ENCODE measurements around the gene SOX5. TPM values are rescaled to one million over a fixed set of nuclear protein-coding genes. Genes with fewer than 3 reads are reported as not detected.

The SOX5 gene
- total RNA-seq, 2 donors from 2014 or later, result 3.0 to 13.3 TPM

DNA sequence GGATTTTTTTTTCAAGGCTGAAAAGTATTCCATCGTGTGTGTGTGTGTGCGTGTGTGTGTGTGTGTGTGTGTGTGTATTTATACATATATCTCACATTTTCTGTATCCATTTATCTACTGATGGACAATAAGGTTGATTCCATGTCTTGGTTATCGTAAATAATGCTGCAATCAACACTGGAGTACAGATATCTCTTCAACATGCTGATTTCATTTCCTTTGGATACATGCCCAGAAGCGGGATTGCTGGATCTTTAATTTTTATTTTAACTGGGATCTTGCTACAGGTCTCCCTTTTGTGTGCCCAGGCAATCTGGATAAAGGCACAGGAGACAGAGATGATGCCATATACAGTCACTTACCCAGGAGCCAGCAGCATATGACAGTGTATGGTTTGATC is 338.1 kb downstream of the SOX5 start:
- Mint-ChIP-seq H3K4me1 (ENCODE audit: low read depth in 2 of 2) (no peaks in the 10 kb centered on the region), H3K36me3 (no peaks in the 10 kb centered on the region), H3K4me3 (no peak overlapping the region), H3K9me3 (peaks cover 16% of the 10 kb centered on the region), H3K27ac (no peak overlapping the region), H3K27me3 (no peaks in the 10 kb centered on the region)
- no peak for ATAC-seq
- DNase-seq (ENCODE audit: low spot score), result no peak

DNA sequence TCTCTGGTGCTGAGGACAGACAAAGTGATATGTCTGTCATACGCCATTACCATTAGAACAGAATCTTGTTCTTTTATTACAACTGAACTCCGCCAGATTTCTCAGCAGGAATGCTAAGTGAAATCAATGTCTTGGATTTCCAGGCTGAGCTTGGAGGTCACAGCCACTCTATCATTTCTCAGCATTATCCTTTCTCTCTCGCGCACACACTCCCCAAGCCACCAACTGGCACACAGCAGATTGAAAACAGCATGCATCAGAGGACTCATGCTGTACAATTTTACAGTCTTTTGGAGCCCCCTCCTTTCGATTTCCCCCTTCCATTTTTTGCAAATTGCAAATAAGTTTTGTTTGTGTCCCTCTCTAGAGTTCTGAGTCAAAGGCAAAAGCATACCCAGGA is 348.6 kb downstream of the SOX5 start:
- Mint-ChIP-seq H3K4me3 (no peak overlapping the region), H3K9me3 (peaks cover 9% of the 10 kb centered on the region), H3K4me1 (ENCODE audit: low read depth in 2 of 2) (no peaks in the 10 kb centered on the region), H3K27ac (no peak overlapping the region), H3K36me3 (peaks cover 6% of the 10 kb centered on the region), H3K27me3 (no peaks in the 10 kb centered on the region)
- ATAC-seq (no peak), DNase-seq (ENCODE audit: low spot score) (no peak)

DNA sequence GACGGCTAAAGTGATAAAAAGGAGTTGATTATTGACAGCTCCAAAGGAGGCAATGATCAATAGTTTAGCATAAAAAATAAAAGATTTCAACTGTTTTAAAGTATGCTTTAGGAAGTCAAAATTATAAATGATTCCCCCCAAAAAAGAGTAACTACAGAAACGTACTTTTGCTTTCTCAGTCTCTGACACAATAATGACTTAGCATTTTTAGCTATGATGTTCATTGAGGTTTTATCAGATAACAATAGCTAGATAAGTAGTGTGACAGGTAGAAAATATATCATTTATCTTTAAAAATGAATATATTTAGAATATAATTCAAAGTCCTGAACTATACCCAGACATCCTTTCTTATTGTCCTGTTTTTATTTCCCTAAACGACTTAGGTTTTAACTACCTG is 352.9 kb downstream of the SOX5 start:
- H3K27me3 Mint-ChIP-seq, result no peaks in the 10 kb centered on the region
- peaks cover 12% of the 10 kb centered on the region for H3K9me3 Mint-ChIP-seq
- H3K4me3 Mint-ChIP-seq, result no peak overlapping the region
- H3K27ac Mint-ChIP-seq, result no peak overlapping the region
- no peak for DNase-seq (ENCODE audit: low spot score)
- H3K36me3 Mint-ChIP-seq, result peaks cover 6% of the 10 kb centered on the region
- no peak for ATAC-seq
- H3K4me1 Mint-ChIP-seq (ENCODE audit: low read depth in 2 of 2), result no peaks in the 10 kb centered on the region

DNA sequence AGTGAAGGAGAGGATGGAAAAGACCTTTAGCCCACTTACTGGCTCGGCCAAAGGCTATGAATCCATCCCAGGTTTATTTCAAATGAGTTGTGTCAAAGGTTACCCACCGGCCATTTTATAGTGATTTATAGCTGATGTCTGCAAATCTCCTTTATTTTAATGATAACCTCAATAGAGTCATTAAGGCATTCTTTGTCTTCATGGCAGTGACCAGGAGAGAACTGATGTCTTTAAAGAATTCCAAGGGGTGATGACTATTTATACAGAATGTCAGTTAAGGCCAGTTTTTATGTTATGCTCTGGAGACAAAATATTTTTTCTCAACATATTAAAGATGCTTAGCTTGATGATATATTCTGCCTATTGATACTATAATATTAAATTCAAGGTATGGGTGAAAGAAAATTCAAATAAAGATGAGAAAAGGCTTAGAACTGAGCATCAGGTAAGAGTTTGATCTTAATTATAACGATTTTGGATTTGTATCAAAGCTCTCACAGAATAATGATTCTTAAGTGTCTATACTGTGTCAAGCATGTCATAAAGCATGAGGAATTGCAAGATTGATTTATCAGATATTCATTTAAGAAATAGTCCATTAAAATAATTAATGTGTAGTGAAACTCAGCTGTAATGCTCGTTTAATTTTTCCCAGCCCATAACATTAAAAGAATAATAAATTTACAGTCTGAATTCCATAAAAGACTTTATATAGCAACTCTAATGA is 361.5 kb downstream of the SOX5 start:
- Mint-ChIP-seq H3K4me3 (no peak overlapping the region), H3K27me3 (no peaks in the 10 kb centered on the region), H3K4me1 (ENCODE audit: low read depth in 2 of 2) (no peaks in the 10 kb centered on the region), H3K36me3 (no peaks in the 10 kb centered on the region), H3K27ac (no peak overlapping the region), H3K9me3 (peaks cover 14% of the 10 kb centered on the region)
- DNase-seq (ENCODE audit: low spot score) (no peak), ATAC-seq (no peak)

DNA sequence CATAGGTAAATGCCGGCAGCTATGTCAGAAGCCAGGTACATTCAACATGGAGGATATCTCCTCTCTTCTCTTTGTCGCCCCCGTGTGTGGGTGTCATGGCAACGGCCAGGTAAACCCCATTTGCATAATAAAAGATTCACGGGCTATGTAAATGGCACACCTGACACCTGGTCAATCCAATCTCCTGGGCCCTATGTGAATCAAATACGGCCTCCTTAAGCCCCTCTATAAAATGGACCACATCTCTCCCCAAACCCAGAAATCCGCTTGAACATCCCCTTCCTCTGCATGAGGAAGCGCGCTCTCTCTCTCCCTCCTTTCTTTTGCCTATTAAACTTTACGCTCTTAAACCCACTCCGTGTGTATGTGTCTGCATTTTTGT is 363.7 kb downstream of the SOX5 start:
- no peak overlapping the region for H3K4me3 Mint-ChIP-seq
- H3K36me3 Mint-ChIP-seq, result no peaks in the 10 kb centered on the region
- no peak overlapping the region for H3K27ac Mint-ChIP-seq
- no peaks in the 10 kb centered on the region for H3K4me1 Mint-ChIP-seq (ENCODE audit: low read depth in 2 of 2)
- DNase-seq (ENCODE audit: low spot score), result no peak
- peaks cover 14% of the 10 kb centered on the region for H3K9me3 Mint-ChIP-seq
- H3K27me3 Mint-ChIP-seq, result no peaks in the 10 kb centered on the region
- no peak for ATAC-seq

DNA sequence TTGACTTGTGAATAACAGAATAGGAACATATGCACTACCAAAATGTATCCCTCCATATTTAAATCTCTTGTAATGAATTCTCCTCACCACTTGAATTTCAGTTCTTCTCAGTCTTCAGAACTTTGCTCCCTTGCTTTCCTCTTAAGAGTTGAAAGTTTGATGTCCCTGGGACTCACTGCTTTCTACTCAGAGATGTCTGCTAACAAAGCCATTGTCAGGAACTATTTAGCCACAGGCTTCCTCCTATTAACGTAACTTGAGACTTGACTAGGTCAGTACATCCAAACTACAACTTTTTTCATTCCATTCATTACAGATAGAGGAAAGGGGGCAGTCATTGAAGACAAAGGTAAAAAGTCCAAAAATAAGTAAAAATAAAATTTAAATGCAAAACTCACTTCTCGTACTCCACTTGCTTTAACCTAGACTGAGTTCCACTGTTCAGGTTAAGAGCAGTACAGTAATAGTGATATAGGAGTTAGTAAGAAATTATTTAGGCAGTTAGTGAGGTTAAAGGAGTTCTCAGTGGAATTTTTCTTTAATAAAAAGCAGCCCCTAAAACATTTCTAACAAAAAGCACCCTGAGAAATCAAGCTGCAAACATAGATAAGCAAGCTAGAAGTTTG is 364.2 kb downstream of the SOX5 start:
- DNase-seq (ENCODE audit: low spot score), result no peak
- Mint-ChIP-seq H3K9me3 (peaks cover 14% of the 10 kb centered on the region), H3K27me3 (no peaks in the 10 kb centered on the region), H3K4me1 (ENCODE audit: low read depth in 2 of 2) (no peaks in the 10 kb centered on the region), H3K4me3 (no peak overlapping the region), H3K27ac (no peak overlapping the region), H3K36me3 (no peaks in the 10 kb centered on the region)
- no peak for ATAC-seq

DNA sequence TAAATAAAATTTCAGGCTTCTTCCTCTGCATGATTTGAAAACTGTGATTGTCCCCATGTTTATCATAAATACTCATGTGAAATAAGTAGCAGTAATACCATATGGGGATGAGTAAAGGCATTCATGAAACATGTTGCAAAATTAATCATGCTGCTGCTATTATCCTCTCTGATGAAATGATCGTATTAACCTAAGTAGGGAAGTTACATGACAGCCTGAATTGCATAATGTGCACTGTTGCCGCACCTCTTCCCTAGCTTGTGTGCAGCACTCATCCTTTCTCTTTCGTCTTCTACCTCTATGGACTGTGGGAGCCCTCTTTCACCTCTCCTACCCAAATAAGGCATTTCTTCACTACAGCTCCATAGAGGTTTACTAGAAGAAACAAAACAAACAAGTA is 367.6 kb downstream of the SOX5 start:
- H3K4me1 Mint-ChIP-seq (ENCODE audit: low read depth in 2 of 2), result no peaks in the 10 kb centered on the region
- H3K27me3 Mint-ChIP-seq, result no peaks in the 10 kb centered on the region
- H3K27ac Mint-ChIP-seq, result no peak overlapping the region

GRCh38 chr12:23579257-23579656 is 370.2 kb downstream of the SOX5 start:
- H3K4me1 Mint-ChIP-seq (ENCODE audit: low read depth in 2 of 2), result no peaks in the 10 kb centered on the region
- H3K4me3 Mint-ChIP-seq, result no peak overlapping the region
- no peaks in the 10 kb centered on the region for H3K36me3 Mint-ChIP-seq
- H3K9me3 Mint-ChIP-seq, result peaks cover 9% of the 10 kb centered on the region
- no peaks in the 10 kb centered on the region for H3K27me3 Mint-ChIP-seq
- ATAC-seq (no peak), DNase-seq (ENCODE audit: low spot score) (no peak)
- H3K27ac Mint-ChIP-seq, result no peak overlapping the region

More for the DNA sequence above, 367.6 kb downstream of the SOX5 start:
- no peak overlapping the region for H3K4me3 Mint-ChIP-seq
- DNase-seq (ENCODE audit: low spot score) (no peak), ATAC-seq (no peak)
- H3K9me3 Mint-ChIP-seq, result peaks cover 11% of the 10 kb centered on the region
- H3K36me3 Mint-ChIP-seq, result no peaks in the 10 kb centered on the region

- no peak overlapping the region for H3K27ac Mint-ChIP-seq
- no peaks in the 10 kb centered on the region for H3K27me3 Mint-ChIP-seq
- H3K36me3 Mint-ChIP-seq, result no peaks in the 10 kb centered on the region
- peaks cover 12% of the 10 kb centered on the region for H3K9me3 Mint-ChIP-seq
- H3K4me3 Mint-ChIP-seq, result no peak overlapping the region
- DNase-seq (ENCODE audit: low spot score), result no peak
- no peaks in the 10 kb centered on the region for H3K4me1 Mint-ChIP-seq (ENCODE audit: low read depth in 2 of 2)
- ATAC-seq, result no peak
These were observed 373.1 kb downstream of the SOX5 start for GRCh38 chr12:23576372-23576771.

GRCh38 chr12:23569356-23569755 is 380.1 kb downstream of the SOX5 start:
- peaks cover 32% of the 10 kb centered on the region for H3K9me3 Mint-ChIP-seq
- H3K4me3 Mint-ChIP-seq, result no peak overlapping the region
- H3K4me1 Mint-ChIP-seq (ENCODE audit: low read depth in 2 of 2), result no peaks in the 10 kb centered on the region
- H3K36me3 Mint-ChIP-seq, result no peaks in the 10 kb centered on the region
- no peak overlapping the region for H3K27ac Mint-ChIP-seq
- H3K27me3 Mint-ChIP-seq, result no peaks in the 10 kb centered on the region
- ATAC-seq (no peak), DNase-seq (ENCODE audit: low spot score) (no peak)

- no peaks in the 10 kb centered on the region for H3K36me3 Mint-ChIP-seq
- no peak for DNase-seq (ENCODE audit: low spot score)
- H3K27me3 Mint-ChIP-seq, result no peaks in the 10 kb centered on the region
- peaks cover 24% of the 10 kb centered on the region for H3K9me3 Mint-ChIP-seq
- no peaks in the 10 kb centered on the region for H3K4me1 Mint-ChIP-seq (ENCODE audit: low read depth in 2 of 2)
- H3K4me3 Mint-ChIP-seq, result no peak overlapping the region
- no peak overlapping the region for H3K27ac Mint-ChIP-seq
- no peak for ATAC-seq
These were observed 383.3 kb downstream of the SOX5 start for GRCh38 chr12:23566133-23566532.

DNA sequence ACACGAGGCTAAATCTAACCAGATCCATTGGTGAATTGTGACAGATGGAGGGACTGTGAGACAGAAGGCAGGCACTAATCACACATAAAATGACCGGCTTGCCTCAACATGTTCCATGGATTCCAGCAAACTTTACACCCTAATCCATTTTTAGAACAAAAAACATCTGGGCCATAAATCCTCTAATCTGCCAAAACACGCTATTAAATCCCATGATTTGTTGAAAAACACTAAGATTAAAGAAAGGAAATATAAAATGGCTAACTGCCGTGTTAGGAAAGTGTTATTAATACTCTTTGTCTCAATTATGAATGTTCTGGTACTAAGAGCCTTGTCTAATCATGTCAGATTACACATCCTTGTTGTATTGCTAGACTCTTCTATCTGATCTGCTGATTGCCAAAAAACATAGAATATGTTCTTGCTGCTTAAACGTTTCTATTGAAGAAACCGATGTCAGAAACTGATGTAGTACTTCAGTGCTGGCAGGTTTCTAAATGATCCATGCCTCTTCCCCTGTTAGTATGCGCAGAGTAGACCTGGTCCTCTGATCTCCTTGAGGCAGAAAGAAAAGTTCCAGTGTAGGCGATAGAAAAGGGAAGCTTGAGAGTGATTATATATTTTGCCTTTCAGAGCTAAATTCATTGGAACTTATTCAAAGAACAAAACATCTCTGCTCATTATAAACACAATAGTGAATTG is 384.9 kb downstream of the SOX5 start:
- DNase-seq (ENCODE audit: low spot score) (no peak), ATAC-seq (no peak)
- no peaks in the 10 kb centered on the region for H3K36me3 Mint-ChIP-seq
- H3K4me3 Mint-ChIP-seq, result no peak overlapping the region
- H3K27me3 Mint-ChIP-seq, result no peaks in the 10 kb centered on the region
- peaks cover 23% of the 10 kb centered on the region for H3K9me3 Mint-ChIP-seq
- no peak overlapping the region for H3K27ac Mint-ChIP-seq
- H3K4me1 Mint-ChIP-seq (ENCODE audit: low read depth in 2 of 2), result no peaks in the 10 kb centered on the region

- Mint-ChIP-seq H3K36me3 (no peaks in the 10 kb centered on the region), H3K27ac (no peak overlapping the region), H3K4me3 (no peak overlapping the region), H3K4me1 (ENCODE audit: low read depth in 2 of 2) (no peaks in the 10 kb centered on the region), H3K9me3 (peaks cover 11% of the 10 kb centered on the region), H3K27me3 (no peaks in the 10 kb centered on the region)
- DNase-seq (ENCODE audit: low spot score) (no peak), ATAC-seq (no peak)
These were observed 387.8 kb downstream of the SOX5 start for GRCh38 chr12:23561364-23562345.
